ENCODE data around the gene KIF7. TPM values are rescaled to one million over a fixed set of nuclear protein-coding genes. Genes with fewer than 3 reads are reported as not detected.
A peak's percentile ranks its signal among the peaks of the same experiment; 100 is the strongest.

Gene KIF7
- total and polyA plus RNA-seq, 2 donors (not counting 3 experiments of a cell fraction or from before 2014, with no cell fraction given): 4.2 to 11.3 TPM

DNA sequence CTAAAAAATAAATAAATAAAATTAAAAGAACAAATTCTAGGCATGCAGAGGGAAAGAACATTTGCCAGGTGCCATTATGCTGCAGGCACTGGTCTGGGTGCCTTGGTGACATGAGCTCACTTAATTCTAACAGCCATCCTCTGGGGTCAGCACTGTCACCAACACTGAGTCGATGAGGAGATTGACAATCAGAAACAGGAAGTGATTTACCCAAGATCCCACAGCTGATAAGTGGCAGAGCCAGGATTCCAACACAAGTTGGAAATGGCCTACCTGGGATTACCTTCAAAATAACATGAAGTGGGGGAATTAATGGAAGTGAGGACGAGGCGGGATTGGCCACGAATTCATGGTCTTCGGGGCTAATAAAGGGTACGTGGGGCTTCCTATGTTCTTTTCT, 20.3 kb upstream of the KIF7 start:
- no peak overlapping the region for H3K9ac ChIP-seq (replicated peaks; ENCODE audit: extremely low read depth, insufficient read depth, low read length)
- H3K27me3 ChIP-seq (ENCODE audit: control insufficient read depth in 2 of 2, insufficient read depth in 2 of 2, low read length in 2 of 2): peaks cover 0 to 5% of the 10 kb centered on the region in 2 experiments
- DNase-seq (ENCODE audit: low read depth, low spot score) (no peak), FAIRE-seq (no peak)
- ChIA-PET POLR2A (no interaction called here), CTCF (interaction anchor here (0.6 to 2.5 kb wide), 4 partner anchors 14 to 48 kb away, joined by 3 to 15 read pairs (median 3); no protein-coding TSS in a partner anchor)
- intact Hi-C loops (cut with micrococcal nuclease): no loop called here
- H3K27ac ChIP-seq (ENCODE audit: insufficient read depth, low read depth, low read length): no peak overlapping the region
- no peak overlapping the region for H3K4me2 ChIP-seq (ENCODE audit: insufficient read depth, low read length)
- no peaks in the 10 kb centered on the region for H3K9me3 ChIP-seq (replicated peaks; ENCODE audit: control insufficient read depth, insufficient read depth, low read length)
- H3K79me2 ChIP-seq (ENCODE audit: control insufficient read depth, insufficient read depth, low read length): no peaks in the 10 kb centered on the region
- H3K36me3 ChIP-seq (ENCODE audit: control insufficient read depth in 2 of 2, extremely low read depth in 1 of 2, insufficient read depth in 2 of 2, low read length in 2 of 2): no peaks in the 10 kb centered on the region
- BruUV-seq (replicated peaks): no TSS peak
- H3K4me1 ChIP-seq (ENCODE audit: control insufficient read depth, extremely low read depth, insufficient read depth, low read length): no peaks in the 10 kb centered on the region
- no peak overlapping the region for H2AFZ ChIP-seq (ENCODE audit: low read depth, low read length)
- H3K9me1 ChIP-seq (replicated peaks; ENCODE audit: control insufficient read depth, extremely low read depth, insufficient read depth, low read length): no peaks in the 10 kb centered on the region
- H3K4me3 ChIP-seq (replicated peaks in 1 of 3; ENCODE audit: insufficient read depth in 1 of 3, low read depth in 1 of 3, low read length in 3 of 3): no peak overlapping the region
- TF ChIP-seq, protein P1, sequence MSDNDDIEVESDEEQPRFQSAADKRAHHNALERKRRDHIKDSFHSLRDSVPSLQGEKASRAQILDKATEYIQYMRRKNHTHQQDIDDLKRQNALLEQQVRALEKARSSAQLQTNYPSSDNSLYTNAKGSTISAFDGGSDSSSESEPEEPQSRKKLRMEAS (IDR thresholded peaks at IDR 0.05; ENCODE audit: insufficient read depth, insufficient read length): no peak
- TF ChIP-seq EZH2 (IDR thresholded peaks at IDR 0.05; ENCODE audit: borderline replicate concordance, low read depth, low read length, severe bottlenecking) (no peak), JUN (IDR thresholded peaks at IDR 0.05; ENCODE audit: borderline replicate concordance, insufficient read depth, insufficient read length, low read depth) (no peak), MYC (IDR thresholded peaks at IDR 0.05; ENCODE audit: low read depth, low read length) (no peak), POLR2A (IDR thresholded peaks at IDR 0.05; ENCODE audit: low read depth, low read length) (no peak), POLR2AphosphoS5 (IDR thresholded peaks at IDR 0.05; ENCODE audit: insufficient read depth, low read depth, low read length) (no peak), FOS (IDR thresholded peaks at IDR 0.05; ENCODE audit: borderline replicate concordance, insufficient read depth, low read length) (no peak), GATA2 (IDR thresholded peaks at IDR 0.05; ENCODE audit: insufficient read depth, insufficient read length, low read depth, low read length) (peak; percentile 47)
- TF ChIP-seq, protein P2, sequence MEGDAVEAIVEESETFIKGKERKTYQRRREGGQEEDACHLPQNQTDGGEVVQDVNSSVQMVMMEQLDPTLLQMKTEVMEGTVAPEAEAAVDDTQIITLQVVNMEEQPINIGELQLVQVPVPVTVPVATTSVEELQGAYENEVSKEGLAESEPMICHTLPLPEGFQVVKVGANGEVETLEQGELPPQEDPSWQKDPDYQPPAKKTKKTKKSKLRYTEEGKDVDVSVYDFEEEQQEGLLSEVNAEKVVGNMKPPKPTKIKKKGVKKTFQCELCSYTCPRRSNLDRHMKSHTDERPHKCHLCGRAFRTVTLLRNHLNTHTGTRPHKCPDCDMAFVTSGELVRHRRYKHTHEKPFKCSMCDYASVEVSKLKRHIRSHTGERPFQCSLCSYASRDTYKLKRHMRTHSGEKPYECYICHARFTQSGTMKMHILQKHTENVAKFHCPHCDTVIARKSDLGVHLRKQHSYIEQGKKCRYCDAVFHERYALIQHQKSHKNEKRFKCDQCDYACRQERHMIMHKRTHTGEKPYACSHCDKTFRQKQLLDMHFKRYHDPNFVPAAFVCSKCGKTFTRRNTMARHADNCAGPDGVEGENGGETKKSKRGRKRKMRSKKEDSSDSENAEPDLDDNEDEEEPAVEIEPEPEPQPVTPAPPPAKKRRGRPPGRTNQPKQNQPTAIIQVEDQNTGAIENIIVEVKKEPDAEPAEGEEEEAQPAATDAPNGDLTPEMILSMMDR (IDR thresholded peaks at IDR 0.05; ENCODE audit: extremely low read depth in 1 of 2, insufficient read depth in 1 of 2, low read depth in 1 of 2, low read length in 2 of 2): no peak
- H4K20me1 ChIP-seq (replicated peaks; ENCODE audit: control insufficient read depth, extremely low read depth, insufficient read depth, low read length): no peaks in the 10 kb centered on the region
- dilution Hi-C loops (cut with MboI; ENCODE audit: extremely low pct_ligation_motif_present, low sequenced_read_pairs): no loop called here

Data from endothelial cell of umbilical vein (primary cell).